GM12878 (cell line): ENCODE results near the gene BICRA. TPM values are rescaled to one million over a fixed set of nuclear protein-coding genes. Genes with fewer than 3 reads are reported as not detected.
A peak's percentile ranks its signal among the peaks of the same experiment; 100 is the strongest.

Experiments
- BHLHE40 ChIP-seq, 2 experiments: fragments of 450-650 bp in 1 of 2; IDR thresholded peaks; 2 replicates each; pipeline ENCODE4 v1.6.1; 2011 to 2017; ENCODE audit warnings: low read depth in 2 of 2, borderline replicate concordance in 1 of 2, improper control_type of control experiment in 1 of 2, low read length in 1 of 2, mild to moderate bottlenecking in 1 of 2
- CHD1 ChIP-seq: IDR thresholded peaks from 2 replicates; pipeline ENCODE4 v1.6.1; 2012; ENCODE audit warnings: low read depth, low read length, improper control_type of control experiment
- CHD2 ChIP-seq: IDR thresholded peaks from 2 replicates; pipeline ENCODE4 v1.6.1; 2011; ENCODE audit warnings: low read depth, low read length, improper control_type of control experiment, borderline replicate concordance
- EED ChIP-seq: sonication (generic); IDR thresholded peaks from 2 replicates; pipeline ENCODE4 v1.6.1; 2016; ENCODE audit warnings: antibody characterized with exemption, low read depth
- IRF4 ChIP-seq: IDR thresholded peaks from 2 replicates; pipeline ENCODE4 v1.6.1; 2011; ENCODE audit warnings: low read depth, low read length
- polyA plus RNA-seq, 11 experiments: library from polyadenylated mRNA; depleted of rRNA in 4 of 11; unstranded in 6 of 11; stranded (reverse) in 5 of 11; fragments of >200 nt; fragmentation: Nextera tagmentation in 4 of 11; fragmentation: Illumina TruSeq in 1 of 11; extraction: Ambion mirVana in 4 of 11; extraction: Trizol in 1 of 11; gene quantifications; 1 replicate in 1 of 11; 2 replicates in 10 of 11; pipeline versions ENCODE4 v1.2.1 to v1.2.3, GENCODE V29; 2011 to 2016; ENCODE audit warnings: inconsistent platforms in 2 of 11, missing spikeins in 2 of 11, low read depth in 1 of 11
- total RNA-seq, 4 experiments: library from RNA; depleted of rRNA in 3 of 4; stranded (reverse); fragments of >200 nt in 3 of 4; fragmentation: Illumina TruSeq in 1 of 4; extraction: Trizol in 1 of 4; gene quantifications; 2 replicates each; pipeline versions ENCODE4 v1.2.1 to v1.2.3, GENCODE V29; 2013 to 2021
- TF ChIP-seq, protein P1 (sequence below): IDR thresholded peaks from 2 replicates; pipeline ENCODE4 v1.6.1; 2012; ENCODE audit warnings: improper control_type of control experiment, low read depth, low read length; ENCODE audit not compliant: insufficient replicate concordance

Gene BICRA
- total and polyA plus RNA-seq, 10 of the 15 experiments (the other 5 are each of a cell fraction or from before 2014, with no cell fraction given) = 0.11 to 15.3 (median 1.3) TPM

DNA sequence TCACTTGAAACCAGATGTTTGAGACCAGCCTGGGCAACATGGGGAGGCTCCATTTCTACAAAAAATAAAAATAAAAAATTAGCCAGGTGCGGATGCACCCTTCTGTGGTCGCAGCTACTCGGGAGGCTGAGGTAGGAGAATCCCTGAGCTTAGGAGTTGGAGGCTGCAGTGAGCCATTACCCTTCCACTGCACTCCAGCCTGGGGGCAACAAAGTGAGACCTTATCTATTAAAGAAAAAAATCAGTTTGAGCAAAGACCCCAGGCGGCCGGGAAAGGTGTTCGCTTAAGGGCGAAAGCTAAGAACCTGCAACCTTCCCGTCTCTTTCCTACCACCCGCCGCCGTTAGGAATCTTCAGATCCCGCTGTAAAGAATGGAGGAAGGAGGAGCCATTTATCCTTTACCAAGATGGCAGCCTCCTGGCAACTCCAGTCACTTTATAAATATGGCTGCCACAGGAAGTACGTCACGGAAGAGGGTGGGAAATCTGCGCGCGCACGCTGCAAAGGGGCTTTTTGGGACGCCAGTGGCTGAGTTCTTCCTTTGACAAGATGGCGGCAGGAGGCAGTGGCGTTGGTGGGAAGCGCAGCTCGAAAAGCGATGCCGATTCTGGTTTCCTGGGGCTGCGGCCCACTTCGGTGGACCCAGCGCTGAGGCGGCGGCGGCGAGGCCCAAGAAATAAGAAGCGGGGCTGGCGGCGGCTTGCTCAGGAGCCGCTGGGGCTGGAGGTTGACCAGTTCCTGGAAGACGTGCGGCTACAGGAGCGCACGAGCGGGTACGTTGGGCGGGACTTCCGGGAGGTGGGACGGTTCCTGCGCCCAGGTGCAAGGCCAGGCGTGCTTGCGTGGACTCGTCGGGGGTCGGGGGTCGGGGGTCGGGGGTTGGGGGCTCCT, 136.3 kb downstream of the BICRA start, which contains the start of gene NOP53 (continued):
- TF ChIP-seq, protein P1, sequence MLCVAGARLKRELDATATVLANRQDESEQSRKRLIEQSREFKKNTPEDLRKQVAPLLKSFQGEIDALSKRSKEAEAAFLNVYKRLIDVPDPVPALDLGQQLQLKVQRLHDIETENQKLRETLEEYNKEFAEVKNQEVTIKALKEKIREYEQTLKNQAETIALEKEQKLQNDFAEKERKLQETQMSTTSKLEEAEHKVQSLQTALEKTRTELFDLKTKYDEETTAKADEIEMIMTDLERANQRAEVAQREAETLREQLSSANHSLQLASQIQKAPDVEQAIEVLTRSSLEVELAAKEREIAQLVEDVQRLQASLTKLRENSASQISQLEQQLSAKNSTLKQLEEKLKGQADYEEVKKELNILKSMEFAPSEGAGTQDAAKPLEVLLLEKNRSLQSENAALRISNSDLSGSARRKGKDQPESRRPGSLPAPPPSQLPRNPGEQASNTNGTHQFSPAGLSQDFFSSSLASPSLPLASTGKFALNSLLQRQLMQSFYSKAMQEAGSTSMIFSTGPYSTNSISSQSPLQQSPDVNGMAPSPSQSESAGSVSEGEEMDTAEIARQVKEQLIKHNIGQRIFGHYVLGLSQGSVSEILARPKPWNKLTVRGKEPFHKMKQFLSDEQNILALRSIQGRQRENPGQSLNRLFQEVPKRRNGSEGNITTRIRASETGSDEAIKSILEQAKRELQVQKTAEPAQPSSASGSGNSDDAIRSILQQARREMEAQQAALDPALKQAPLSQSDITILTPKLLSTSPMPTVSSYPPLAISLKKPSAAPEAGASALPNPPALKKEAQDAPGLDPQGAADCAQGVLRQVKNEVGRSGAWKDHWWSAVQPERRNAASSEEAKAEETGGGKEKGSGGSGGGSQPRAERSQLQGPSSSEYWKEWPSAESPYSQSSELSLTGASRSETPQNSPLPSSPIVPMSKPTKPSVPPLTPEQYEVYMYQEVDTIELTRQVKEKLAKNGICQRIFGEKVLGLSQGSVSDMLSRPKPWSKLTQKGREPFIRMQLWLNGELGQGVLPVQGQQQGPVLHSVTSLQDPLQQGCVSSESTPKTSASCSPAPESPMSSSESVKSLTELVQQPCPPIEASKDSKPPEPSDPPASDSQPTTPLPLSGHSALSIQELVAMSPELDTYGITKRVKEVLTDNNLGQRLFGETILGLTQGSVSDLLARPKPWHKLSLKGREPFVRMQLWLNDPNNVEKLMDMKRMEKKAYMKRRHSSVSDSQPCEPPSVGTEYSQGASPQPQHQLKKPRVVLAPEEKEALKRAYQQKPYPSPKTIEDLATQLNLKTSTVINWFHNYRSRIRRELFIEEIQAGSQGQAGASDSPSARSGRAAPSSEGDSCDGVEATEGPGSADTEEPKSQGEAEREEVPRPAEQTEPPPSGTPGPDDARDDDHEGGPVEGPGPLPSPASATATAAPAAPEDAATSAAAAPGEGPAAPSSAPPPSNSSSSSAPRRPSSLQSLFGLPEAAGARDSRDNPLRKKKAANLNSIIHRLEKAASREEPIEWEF = no peak
- TF ChIP-seq BHLHE40 (IDR thresholded peaks at IDR 0.05; ENCODE audit: borderline replicate concordance in 1 of 2, low read depth in 2 of 2, low read length in 1 of 2) (peak; percentile 81 to 96; a peak in 3 of 4 replicates), EED (no peak), IRF4 (no peak; the same call in 1 of the 2 replicates), CHD2 (peak; percentile 70), CHD1 (no peak)
